WTC11 (cell line): ENCODE data around the gene ANKDD1B.

Experiments
- CBFB ChIP-seq: sonication (generic); formaldehyde crosslinking; IDR thresholded peaks from 2 replicates; pipeline ENCODE4 v1.8.1; 2022; ENCODE audit warnings: mild to moderate bottlenecking, low read depth, missing genetic modification reagents
- NFE2L1 ChIP-seq: sonication (generic); formaldehyde crosslinking; IDR thresholded peaks from 2 replicates; pipeline ENCODE4 v1.8.1; 2023; ENCODE audit warnings: missing genetic modification reagents
- ZNF232 ChIP-seq: sonication (generic); formaldehyde crosslinking; IDR thresholded peaks from 2 replicates; pipeline ENCODE4 v1.8.0; 2022; ENCODE audit warnings: mild to moderate bottlenecking, missing genetic modification reagents
- ZNF416 ChIP-seq: fragments of 250-450 bp; sonication (Bioruptor Pico); IDR thresholded peaks from 2 replicates; pipeline ENCODE4 v1.9.0; 2021; ENCODE audit warnings: mild to moderate bottlenecking, inconsistent platforms
- TF ChIP-seq, protein P1 (sequence below): fragments of 200-600 bp; IDR thresholded peaks from 2 replicates; pipeline ENCODE4 v1.8.0; 2022; ENCODE audit warnings: antibody characterized with exemption
- TF ChIP-seq, protein P2 (sequence below): sonication (generic); formaldehyde crosslinking; conservative IDR thresholded peaks from 2 replicates; pipeline ENCODE4 v1.8.1; 2023; ENCODE audit warnings: mild to moderate bottlenecking, low read depth, missing genetic modification reagents, moderate library complexity
- TF ChIP-seq, protein P3 (sequence below): sonication (generic); formaldehyde crosslinking; IDR thresholded peaks from 2 replicates; pipeline ENCODE4 v1.8.1; 2023; ENCODE audit warnings: mild to moderate bottlenecking, missing genetic modification reagents, moderate library complexity

DNA sequence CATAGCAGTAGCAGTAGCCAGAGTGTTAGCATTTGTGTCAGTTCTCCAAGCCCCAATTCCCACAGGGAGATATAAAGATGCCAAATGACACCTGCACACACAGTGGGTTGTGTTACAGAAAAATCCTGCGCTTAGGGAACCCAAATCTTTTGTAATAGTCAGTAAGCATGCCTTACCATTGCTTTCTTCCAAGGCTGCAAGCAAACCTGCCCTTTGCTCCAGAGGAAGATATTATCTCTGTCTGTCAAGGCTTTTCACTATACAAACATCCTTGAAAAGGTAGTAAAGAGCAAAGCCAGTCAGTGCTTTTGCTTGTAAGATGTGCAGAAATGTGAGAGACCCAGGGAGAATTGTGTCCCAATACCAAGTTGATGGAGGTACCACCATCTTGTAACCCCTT is 2.9 kb downstream of the ANKDD1B start:
- TF ChIP-seq, protein P1, sequence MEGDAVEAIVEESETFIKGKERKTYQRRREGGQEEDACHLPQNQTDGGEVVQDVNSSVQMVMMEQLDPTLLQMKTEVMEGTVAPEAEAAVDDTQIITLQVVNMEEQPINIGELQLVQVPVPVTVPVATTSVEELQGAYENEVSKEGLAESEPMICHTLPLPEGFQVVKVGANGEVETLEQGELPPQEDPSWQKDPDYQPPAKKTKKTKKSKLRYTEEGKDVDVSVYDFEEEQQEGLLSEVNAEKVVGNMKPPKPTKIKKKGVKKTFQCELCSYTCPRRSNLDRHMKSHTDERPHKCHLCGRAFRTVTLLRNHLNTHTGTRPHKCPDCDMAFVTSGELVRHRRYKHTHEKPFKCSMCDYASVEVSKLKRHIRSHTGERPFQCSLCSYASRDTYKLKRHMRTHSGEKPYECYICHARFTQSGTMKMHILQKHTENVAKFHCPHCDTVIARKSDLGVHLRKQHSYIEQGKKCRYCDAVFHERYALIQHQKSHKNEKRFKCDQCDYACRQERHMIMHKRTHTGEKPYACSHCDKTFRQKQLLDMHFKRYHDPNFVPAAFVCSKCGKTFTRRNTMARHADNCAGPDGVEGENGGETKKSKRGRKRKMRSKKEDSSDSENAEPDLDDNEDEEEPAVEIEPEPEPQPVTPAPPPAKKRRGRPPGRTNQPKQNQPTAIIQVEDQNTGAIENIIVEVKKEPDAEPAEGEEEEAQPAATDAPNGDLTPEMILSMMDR, result no peak
- TF ChIP-seq CBFB (no peak), ZNF232 (CRISPR knock-in tag) (no peak), ZNF416 (no peak), NFE2L1 (CRISPR knock-in tag) (no peak)
- TF ChIP-seq, protein P2, sequence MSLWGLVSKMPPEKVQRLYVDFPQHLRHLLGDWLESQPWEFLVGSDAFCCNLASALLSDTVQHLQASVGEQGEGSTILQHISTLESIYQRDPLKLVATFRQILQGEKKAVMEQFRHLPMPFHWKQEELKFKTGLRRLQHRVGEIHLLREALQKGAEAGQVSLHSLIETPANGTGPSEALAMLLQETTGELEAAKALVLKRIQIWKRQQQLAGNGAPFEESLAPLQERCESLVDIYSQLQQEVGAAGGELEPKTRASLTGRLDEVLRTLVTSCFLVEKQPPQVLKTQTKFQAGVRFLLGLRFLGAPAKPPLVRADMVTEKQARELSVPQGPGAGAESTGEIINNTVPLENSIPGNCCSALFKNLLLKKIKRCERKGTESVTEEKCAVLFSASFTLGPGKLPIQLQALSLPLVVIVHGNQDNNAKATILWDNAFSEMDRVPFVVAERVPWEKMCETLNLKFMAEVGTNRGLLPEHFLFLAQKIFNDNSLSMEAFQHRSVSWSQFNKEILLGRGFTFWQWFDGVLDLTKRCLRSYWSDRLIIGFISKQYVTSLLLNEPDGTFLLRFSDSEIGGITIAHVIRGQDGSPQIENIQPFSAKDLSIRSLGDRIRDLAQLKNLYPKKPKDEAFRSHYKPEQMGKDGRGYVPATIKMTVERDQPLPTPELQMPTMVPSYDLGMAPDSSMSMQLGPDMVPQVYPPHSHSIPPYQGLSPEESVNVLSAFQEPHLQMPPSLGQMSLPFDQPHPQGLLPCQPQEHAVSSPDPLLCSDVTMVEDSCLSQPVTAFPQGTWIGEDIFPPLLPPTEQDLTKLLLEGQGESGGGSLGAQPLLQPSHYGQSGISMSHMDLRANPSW, result no peak
- TF ChIP-seq, protein P3, sequence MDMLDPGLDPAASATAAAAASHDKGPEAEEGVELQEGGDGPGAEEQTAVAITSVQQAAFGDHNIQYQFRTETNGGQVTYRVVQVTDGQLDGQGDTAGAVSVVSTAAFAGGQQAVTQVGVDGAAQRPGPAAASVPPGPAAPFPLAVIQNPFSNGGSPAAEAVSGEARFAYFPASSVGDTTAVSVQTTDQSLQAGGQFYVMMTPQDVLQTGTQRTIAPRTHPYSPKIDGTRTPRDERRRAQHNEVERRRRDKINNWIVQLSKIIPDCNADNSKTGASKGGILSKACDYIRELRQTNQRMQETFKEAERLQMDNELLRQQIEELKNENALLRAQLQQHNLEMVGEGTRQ (CRISPR knock-in tag), result no peak
